GM23338 (cell line): ENCODE results near the gene WDR19. TPM values are rescaled to one million over a fixed set of nuclear protein-coding genes. Genes with fewer than 3 reads are reported as not detected.

Source experiments
- ATAC-seq: fragments of 200-7000 bp; cut with Tn5 transposase; 3 replicates; pipeline ENCODE4 v1.9.1; 2020
- DNase-seq: peaks from one replicate; pipeline ENCODE4 v3.0.0-alpha.2; 2015; ENCODE audit warnings: low spot score
- H2AFZ ChIP-seq: fragments of 200-600 bp; sonication (generic); 2 replicates; pipeline ENCODE4 v1.8.0; 2016; ENCODE audit warnings: antibody characterized with exemption, mild to moderate bottlenecking, moderate library complexity
- H3F3A ChIP-seq: fragments of 200-600 bp; sonication (generic); replicated peaks from 2 replicates; pipeline ENCODE4 v1.8.0; 2017; ENCODE audit warnings: antibody characterized with exemption, mixed run types, low read depth
- H3K27ac ChIP-seq: fragments of 200-600 bp; sonication (generic); 2 replicates; pipeline ENCODE4 v1.6.1; 2016; ENCODE audit warnings: low read depth
- H3K27me3 ChIP-seq: fragments of 200-600 bp; sonication (generic); 2 replicates; pipeline ENCODE4 v1.8.0; 2016; ENCODE audit warnings: mild to moderate bottlenecking, mixed run types, moderate library complexity; ENCODE audit not compliant: insufficient read depth
- H3K36me3 ChIP-seq: fragments of 200-600 bp; sonication (generic); 2 replicates; pipeline ENCODE4 v1.8.0; 2016; ENCODE audit warnings: mild to moderate bottlenecking; ENCODE audit not compliant: insufficient read depth
- H3K4me1 ChIP-seq: fragments of 200-600 bp; sonication (generic); 2 replicates; pipeline ENCODE4 v1.8.0; 2016; ENCODE audit warnings: mild to moderate bottlenecking, moderate library complexity; ENCODE audit not compliant: insufficient read depth
- H3K4me2 ChIP-seq: fragments of 200-600 bp; sonication (generic); 2 replicates; pipeline ENCODE4 v1.7.1; 2017; ENCODE audit warnings: mixed run types
- H3K4me3 ChIP-seq: fragments of 200-600 bp; sonication (generic); 2 replicates; pipeline ENCODE4 v1.6.1; 2016; ENCODE audit warnings: mixed run types
- H3K79me2 ChIP-seq: fragments of 200-600 bp; sonication (generic); replicated peaks from 2 replicates; pipeline ENCODE4 v1.8.0; 2017; ENCODE audit warnings: mild to moderate bottlenecking; ENCODE audit not compliant: insufficient read depth
- H3K9me2 ChIP-seq: fragments of 200-600 bp; sonication (generic); 2 replicates; pipeline ENCODE4 v1.8.0; 2017; ENCODE audit not compliant: insufficient read depth
- H4K20me1 ChIP-seq: fragments of 200-600 bp; sonication (generic); replicated peaks from 2 replicates; pipeline ENCODE4 v1.8.0; 2017; ENCODE audit warnings: mild to moderate bottlenecking; ENCODE audit not compliant: insufficient read depth
- H3K27ac Mint-ChIP-seq: 2 replicates; pipeline ENCODE4 v1.8.0; 2020; ENCODE audit warnings: inconsistent platforms, mild to moderate bottlenecking, moderate library complexity, mixed read lengths
- H3K27me3 Mint-ChIP-seq: 3 replicates; pipeline ENCODE4 v1.8.0; 2022; ENCODE audit warnings: low read depth, mild to moderate bottlenecking, moderate library complexity, mixed read lengths, inconsistent platforms; ENCODE audit not compliant: insufficient read depth, poor library complexity
- H3K36me3 Mint-ChIP-seq: 3 replicates; pipeline ENCODE4 v1.8.0; 2021; ENCODE audit warnings: low read depth, mild to moderate bottlenecking, inconsistent platforms, moderate library complexity, mixed read lengths
- H3K4me1 Mint-ChIP-seq: 3 replicates; pipeline ENCODE4 v1.8.0; 2020; ENCODE audit warnings: mild to moderate bottlenecking, inconsistent platforms, mixed read lengths
- H3K4me3 Mint-ChIP-seq: 3 replicates; pipeline ENCODE4 v1.8.0; 2021; ENCODE audit warnings: moderate library complexity, mild to moderate bottlenecking, inconsistent platforms, mixed read lengths
- H3K9me3 Mint-ChIP-seq: 3 replicates; pipeline ENCODE4 v1.8.0; 2020; ENCODE audit warnings: moderate library complexity, mild to moderate bottlenecking, inconsistent platforms, mixed read lengths
- CREB1 ChIP-seq: fragments of 250-450 bp; sonication (Bioruptor Pico); IDR thresholded peaks from 2 replicates; pipeline ENCODE4 v1.5.0; 2020; ENCODE audit warnings: low read depth, mild to moderate bottlenecking, moderate library complexity
- CTCF ChIP-seq, 2 experiments: fragments of 200-600 bp in 1 of 2; sonication (generic) in 1 of 2; conservative IDR thresholded peaks; 2 replicates each; pipeline versions ENCODE4 v1.5.1 to v1.6.1; 2016 to 2017; ENCODE audit warnings: antibody characterized with exemption in 2 of 2, low read depth in 2 of 2, mild to moderate bottlenecking in 2 of 2, moderate library complexity in 1 of 2
- ETS1 ChIP-seq: IDR thresholded peaks from 2 replicates; pipeline ENCODE4 v1.6.1; 2016; ENCODE audit warnings: antibody characterized with exemption
- EZH2 ChIP-seq: fragments of 200-600 bp; sonication (generic); IDR thresholded peaks from one replicate; pipeline ENCODE4 v1.8.0; 2017; ENCODE audit warnings: antibody characterized with exemption, mild to moderate bottlenecking, low read depth; ENCODE audit not compliant: unreplicated experiment
- EZH2phosphoT487 ChIP-seq: fragments of 200-600 bp; sonication (generic); IDR thresholded peaks from one replicate; pipeline ENCODE4 v1.8.1; 2018; ENCODE audit warnings: antibody characterized with exemption; ENCODE audit not compliant: unreplicated experiment
- JUNB ChIP-seq: IDR thresholded peaks from one replicate; pipeline ENCODE4 v1.6.1; 2016; ENCODE audit warnings: antibody characterized with exemption; ENCODE audit not compliant: unreplicated experiment
- NANOG ChIP-seq: IDR thresholded peaks from 2 replicates; pipeline ENCODE4 v1.6.1; 2016; ENCODE audit warnings: antibody characterized with exemption, borderline replicate concordance
- POLR2AphosphoS5 ChIP-seq: IDR thresholded peaks from 2 replicates; pipeline ENCODE4 v1.6.1; 2016; ENCODE audit warnings: antibody characterized with exemption, low read depth
- REST ChIP-seq: IDR thresholded peaks from one replicate; pipeline ENCODE4 v1.6.1; 2018; ENCODE audit warnings: antibody characterized with exemption; ENCODE audit not compliant: unreplicated experiment
- STAT1 ChIP-seq: IDR thresholded peaks from one replicate; pipeline ENCODE4 v1.6.1; 2016; ENCODE audit warnings: antibody characterized with exemption; ENCODE audit not compliant: unreplicated experiment
- ZNF114 ChIP-seq: fragments of 250-450 bp; sonication (Bioruptor Pico); IDR thresholded peaks from 2 replicates; pipeline ENCODE4 v1.5.0; 2020; ENCODE audit warnings: mild to moderate bottlenecking, moderate library complexity
- ZNF331 ChIP-seq: fragments of 250-450 bp; sonication (Bioruptor Pico); IDR thresholded peaks from 2 replicates; pipeline ENCODE4 v1.5.0; 2020; ENCODE audit warnings: low read depth, mild to moderate bottlenecking, moderate library complexity
- ZNF462 ChIP-seq: fragments of 250-450 bp; sonication (Bioruptor Pico); IDR thresholded peaks from 2 replicates; pipeline ENCODE4 v1.5.0; 2020; ENCODE audit warnings: mild to moderate bottlenecking, moderate library complexity
- polyA plus RNA-seq: library from polyadenylated mRNA; unstranded; fragments of >200 nt; fragmentation: Nextera tagmentation; extraction: Ambion mirVana; gene quantifications from 2 replicates; pipeline ENCODE4 v1.2.1, GENCODE V29; 2016
- total RNA-seq: library from RNA; depleted of rRNA; stranded (reverse); fragments of >200 nt; shearing (Covaris generic); gene quantifications from 2 replicates; pipeline ENCODE4 v1.2.3, GENCODE V29; 2014

WDR19 gene
- total and polyA plus RNA-seq, 2 experiments from 2014 or later = 17.2 to 23.7 TPM

- no peak for TF ChIP-seq CTCF (conservative IDR thresholded peaks at IDR 0.05; ENCODE audit: low read depth in 2 of 2)
- no peak for TF ChIP-seq EZH2phosphoT487
Measured at GRCh38 chr4:39231660-39232059, 49.3 kb downstream of the WDR19 start (continued).

- H3K27me3 ChIP-seq = no peaks in the 10 kb centered on the region
- Mint-ChIP-seq H3K36me3 (no peaks in the 10 kb centered on the region), H3K4me1 (no peaks in the 10 kb centered on the region), H3K27ac (no peak overlapping the region), H3K27me3 (no peaks in the 10 kb centered on the region), H3K4me3 (no peak overlapping the region), H3K9me3 (no peaks in the 10 kb centered on the region)
- no peaks in the 10 kb centered on the region for H3K79me2 ChIP-seq
- H4K20me1 ChIP-seq = no peaks in the 10 kb centered on the region
- H3K4me1 ChIP-seq = no peaks in the 10 kb centered on the region
- H3K9me2 ChIP-seq = no peaks in the 10 kb centered on the region
- H3K27ac ChIP-seq = no peak overlapping the region
- H3K4me3 ChIP-seq = no peak overlapping the region
- H2AFZ ChIP-seq = no peak overlapping the region
- no peaks in the 10 kb centered on the region for H3F3A ChIP-seq
- ATAC-seq (no peak), DNase-seq (no peak)
- H3K36me3 ChIP-seq = no peaks in the 10 kb centered on the region
- H3K4me2 ChIP-seq = no peak overlapping the region
- no peak for TF ChIP-seq NANOG
- no peak for TF ChIP-seq CREB1 (CRISPR knock-in tag)
- TF ChIP-seq JUNB = no peak
- no peak for TF ChIP-seq EZH2
- no peak for TF ChIP-seq ZNF331 (CRISPR knock-in tag)
- TF ChIP-seq ZNF462 = no peak
- no peak for TF ChIP-seq REST
- no peak for TF ChIP-seq EZH2phosphoT487
- no peak for TF ChIP-seq ZNF114 (CRISPR knock-in tag)
- TF ChIP-seq STAT1 = no peak
- TF ChIP-seq ETS1 = no peak
- no peak for TF ChIP-seq POLR2AphosphoS5
Measured at GRCh38 chr4:39232100-39232499, 49.8 kb downstream of the WDR19 start.
